Muscle of arm (tissue), 12 donors: ENCODE measurements around the gene COG6. TPM values are rescaled to one million over a fixed set of nuclear protein-coding genes. Genes with fewer than 3 reads are reported as not detected.

Experiments
- polyA plus RNA-seq, 12 donors: library from polyadenylated mRNA; unstranded; fragments of 120-200 nt; gene quantifications; one replicate each; pipeline ENCODE4 v1.2.1, GENCODE V29; 2013; ENCODE audit not compliant: insufficient read length in 12 of 12

COG6 gene
- polyA plus RNA-seq, 12 donors = 15.8 to 30.4 (median 23.5) TPM; not detected in 1

Other genes starting within 250 kb of the COG6 start
- 10 to 100 TPM in 11 of 12 donors, not detected in 1; 52.9 to 88.6 (median 62.4) TPM for gene LHFPL6, start 52.5 kb upstream of the COG6 start, polyA plus RNA-seq